Cardiac septum (tissue), 1 donor: ENCODE results near the gene PGGT1B. TPM values are rescaled to one million over a fixed set of nuclear protein-coding genes. Genes with fewer than 3 reads are reported as not detected.
A peak's percentile ranks its signal among the peaks of the same experiment; 100 is the strongest.

Source experiments
- DNase-seq: peaks from one replicate; pipeline ENCODE4 v3.0.0-alpha.2; 2020; ENCODE audit warnings: low spot score
- intact Hi-C: fragments of 100-400 bp; cut with DNase I; formaldehyde crosslinking; loops from one replicate; pipeline ENCODE4 v1.14.0; 2022
- long read RNA-seq: library from polyadenylated mRNA; unstranded; transcript quantifications from one replicate; pipeline ENCODE4 v2.0.0, GENCODE V29; 2021
- total RNA-seq: library from RNA; stranded (reverse); fragmentation: NEBNext Ultra II Directional; extraction: Animal tissue kit (Norgen Biotek cat#: 25700); gene quantifications from one replicate; pipeline ENCODE4 v1.2.1, GENCODE V29; 2021
- donor health status: DM: no; HTN: no; CAD: no.

PGGT1B gene
- total RNA-seq = 24.7 TPM
- long read RNA-seq, full-length matches to known transcripts = 19 of 27 reads
- long read RNA-seq, partial matches to known transcripts = 1 of 27 reads
- long read RNA-seq, other reads (novel, unspliced or antisense) = 7 of 27 reads

- intact Hi-C loops = no loop called here
- DNase-seq = peak; percentile 94
Observed at GRCh38 chr5:115262321-115263077, at the start of gene PGGT1B. Gene PGGT1B (minus strand): TSS chr5:115262877. CDS start chr5:115262851, 26 bp downstream.

GRCh38 chr5:115309751-115310370, 47.2 kb upstream of the PGGT1B start:
- intact Hi-C loops = loop anchor here (2.0 to 5.0 kb wide), 2 partner anchors 67 to 279 kb away; no protein-coding TSS in a partner anchor
- no peak for DNase-seq

GRCh38 chr5:115308815-115309214, 46.1 kb upstream of the PGGT1B start:
- DNase-seq = no peak
- intact Hi-C loops = loop anchor here (2.0 kb wide), 1 partner anchor 280 kb away; no protein-coding TSS in a partner anchor

- DNase-seq = no peak
- intact Hi-C loops = no loop called here
Observed at GRCh38 chr5:115306011-115306536, 43.4 kb upstream of the PGGT1B start.

GRCh38 chr5:115304496-115304895, 41.8 kb upstream of the PGGT1B start:
- intact Hi-C loops = no loop called here
- no peak for DNase-seq

- intact Hi-C loops = loop anchor here (5.0 kb wide), 1 partner anchor 543 kb away; the partner anchor contains the start of genes AP3S1 and ATG12
- DNase-seq = no peak
Observed at GRCh38 chr5:115298811-115299210, 36.1 kb upstream of the PGGT1B start.

GRCh38 chr5:115297031-115297430, 34.4 kb upstream of the PGGT1B start:
- intact Hi-C loops = loop anchor here (5.0 kb wide), 1 partner anchor 545 kb away; the partner anchor contains the start of genes AP3S1 and ATG12
- DNase-seq = no peak

GRCh38 chr5:115296124-115297022, 33.7 kb upstream of the PGGT1B start, which contains the start of gene CCDC112:
Gene CCDC112 (minus strand): TSS chr5:115296654. CDS start chr5:115296543, 111 bp downstream.
- intact Hi-C loops = loop anchor here (5.0 kb wide), 1 partner anchor 546 kb away; the partner anchor contains the start of genes AP3S1 and ATG12
- DNase-seq = peak; percentile 95

- no peak for DNase-seq
- intact Hi-C loops = loop anchor here (5.0 kb wide), 1 partner anchor 547 kb away; the partner anchor contains the start of genes AP3S1 and ATG12
Observed at GRCh38 chr5:115295777-115296123, 33.1 kb upstream of the PGGT1B start.

- DNase-seq = no peak
- intact Hi-C loops = no loop called here
Observed at GRCh38 chr5:115291397-115291796, 28.7 kb upstream of the PGGT1B start.

GRCh38 chr5:115289104-115289503, 26.4 kb upstream of the PGGT1B start:
- DNase-seq = no peak
- intact Hi-C loops = no loop called here

- intact Hi-C loops = no loop called here
- DNase-seq = no peak
Observed at GRCh38 chr5:115284021-115284420, 21.3 kb upstream of the PGGT1B start.

- DNase-seq = no peak
- intact Hi-C loops = no loop called here
Observed at GRCh38 chr5:115282131-115282530, 19.5 kb upstream of the PGGT1B start.

- intact Hi-C loops = no loop called here
- DNase-seq = no peak
Observed at GRCh38 chr5:115274584-115274983, 11.9 kb upstream of the PGGT1B start.

- intact Hi-C loops = no loop called here
Observed at GRCh38 chr5:115272297-115272958, 9.8 kb upstream of the PGGT1B start.

GRCh38 chr5:115271295-115272050, 8.8 kb upstream of the PGGT1B start:
- intact Hi-C loops = no loop called here
- no peak for DNase-seq

More at GRCh38 chr5:115272297-115272958, 9.8 kb upstream of the PGGT1B start:
- no peak for DNase-seq

GRCh38 chr5:115267617-115268016, 4.9 kb upstream of the PGGT1B start:
- intact Hi-C loops = no loop called here
- DNase-seq = no peak

- no peak for DNase-seq
- intact Hi-C loops = no loop called here
Observed at GRCh38 chr5:115265220-115265619, 2.5 kb upstream of the PGGT1B start.
